ENCODE results near the gene DENND4C. TPM values are rescaled to one million over a fixed set of nuclear protein-coding genes. Genes with fewer than 3 reads are reported as not detected.
A peak's percentile ranks its signal among the peaks of the same experiment; 100 is the strongest.

DENND4C gene
- total and polyA plus RNA-seq, 2 donors (not counting 1 experiment from before 2014, with no cell fraction given), result 27.4 to 87.0 TPM

DNA sequence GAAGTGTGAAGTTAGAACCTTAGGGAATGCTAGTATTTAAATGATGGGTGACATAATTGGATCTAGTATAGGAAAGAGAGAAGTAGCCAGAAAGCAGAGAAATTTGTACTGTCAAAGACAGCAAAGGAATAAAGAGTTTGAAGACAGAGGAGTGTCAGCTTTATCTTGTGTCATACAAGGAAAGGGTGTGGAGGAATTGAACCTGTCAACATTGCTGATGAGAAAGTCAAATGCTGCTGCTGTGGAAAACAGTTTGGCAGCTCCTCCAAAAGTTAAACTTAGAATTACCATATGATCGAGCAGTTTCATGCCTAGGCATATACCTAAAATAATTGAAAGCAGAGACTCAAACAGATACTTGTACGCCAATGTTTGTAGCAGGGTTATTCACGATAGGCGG lies 63.7 kb downstream of the DENND4C start:
- H3K79me2 ChIP-seq (ENCODE audit: control insufficient read depth, insufficient read depth, low read length), result no peaks in the 10 kb centered on the region
- no peak overlapping the region for H3K27ac ChIP-seq (ENCODE audit: insufficient read depth, low read length)
- no peak overlapping the region for H3K4me2 ChIP-seq (ENCODE audit: extremely low read depth, insufficient read depth, low read length)
- no peaks in the 10 kb centered on the region for H3K9me3 ChIP-seq (ENCODE audit: control insufficient read depth, insufficient read depth, low read depth, low read length)
- no peaks in the 10 kb centered on the region for H4K20me1 ChIP-seq (ENCODE audit: control insufficient read depth, extremely low read depth, insufficient read depth, low read length)
- no peaks in the 10 kb centered on the region for H3K4me1 ChIP-seq (ENCODE audit: control insufficient read depth, extremely low read depth, insufficient read depth, low read length)
- H3K36me3 ChIP-seq (ENCODE audit: control insufficient read depth, insufficient read depth, low read length), result no peaks in the 10 kb centered on the region
- H3K27me3 ChIP-seq (ENCODE audit: control insufficient read depth, insufficient read depth, low read length), result no peaks in the 10 kb centered on the region
- no peak for DNase-seq (ENCODE audit: low read depth in 2 of 2)
- no peak for TF ChIP-seq EZH2 (IDR thresholded peaks at IDR 0.05; ENCODE audit: low read length, missing control alignments)
- TF ChIP-seq, protein P1, sequence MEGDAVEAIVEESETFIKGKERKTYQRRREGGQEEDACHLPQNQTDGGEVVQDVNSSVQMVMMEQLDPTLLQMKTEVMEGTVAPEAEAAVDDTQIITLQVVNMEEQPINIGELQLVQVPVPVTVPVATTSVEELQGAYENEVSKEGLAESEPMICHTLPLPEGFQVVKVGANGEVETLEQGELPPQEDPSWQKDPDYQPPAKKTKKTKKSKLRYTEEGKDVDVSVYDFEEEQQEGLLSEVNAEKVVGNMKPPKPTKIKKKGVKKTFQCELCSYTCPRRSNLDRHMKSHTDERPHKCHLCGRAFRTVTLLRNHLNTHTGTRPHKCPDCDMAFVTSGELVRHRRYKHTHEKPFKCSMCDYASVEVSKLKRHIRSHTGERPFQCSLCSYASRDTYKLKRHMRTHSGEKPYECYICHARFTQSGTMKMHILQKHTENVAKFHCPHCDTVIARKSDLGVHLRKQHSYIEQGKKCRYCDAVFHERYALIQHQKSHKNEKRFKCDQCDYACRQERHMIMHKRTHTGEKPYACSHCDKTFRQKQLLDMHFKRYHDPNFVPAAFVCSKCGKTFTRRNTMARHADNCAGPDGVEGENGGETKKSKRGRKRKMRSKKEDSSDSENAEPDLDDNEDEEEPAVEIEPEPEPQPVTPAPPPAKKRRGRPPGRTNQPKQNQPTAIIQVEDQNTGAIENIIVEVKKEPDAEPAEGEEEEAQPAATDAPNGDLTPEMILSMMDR (conservative IDR thresholded peaks at IDR 0.05 in 1 of 2, IDR thresholded peaks at IDR 0.05 in 1 of 2; ENCODE audit: low read depth in 1 of 2, low read length in 2 of 2), result no peak
- no peak overlapping the region for H3K4me3 ChIP-seq (replicated peaks in 1 of 4; ENCODE audit: control extremely low read depth in 1 of 4, insufficient read depth in 1 of 4, low read depth in 3 of 4, low read length in 4 of 4)
- H3K9ac ChIP-seq (ENCODE audit: insufficient read depth, low read length), result no peak overlapping the region
- no peak overlapping the region for H2AFZ ChIP-seq (ENCODE audit: low read length)

DNA sequence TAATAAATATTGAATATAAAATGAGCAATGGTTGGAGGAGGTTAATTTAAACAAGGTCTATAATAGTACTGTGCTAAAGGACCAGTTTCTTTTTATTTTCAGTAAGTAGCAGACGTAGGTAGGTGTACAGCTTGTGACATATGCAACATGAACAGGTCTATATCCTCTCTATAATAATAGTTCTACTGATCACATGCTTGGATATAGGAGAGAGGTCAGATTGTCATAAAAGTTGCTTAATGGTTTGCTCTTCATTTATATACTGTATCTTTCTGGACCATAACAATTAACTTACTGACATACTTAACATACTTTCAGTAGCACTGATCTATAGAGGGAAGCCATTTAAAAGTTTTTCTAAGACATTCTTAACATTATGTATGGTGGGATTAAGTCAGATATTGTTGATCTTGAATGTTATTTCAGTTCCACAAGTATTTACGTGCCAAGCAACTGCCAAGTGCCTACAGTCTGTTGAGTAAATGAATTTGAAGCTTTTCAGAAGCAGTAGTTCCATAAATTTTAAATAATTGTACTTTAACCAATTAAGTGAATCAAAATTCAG lies 68.0 kb downstream of the DENND4C start:
- H3K79me2 ChIP-seq (ENCODE audit: control insufficient read depth, insufficient read depth, low read length), result no peaks in the 10 kb centered on the region
- no peak overlapping the region for H3K4me2 ChIP-seq (ENCODE audit: extremely low read depth, insufficient read depth, low read length)
- no peak overlapping the region for H3K4me3 ChIP-seq (replicated peaks in 1 of 4; ENCODE audit: control extremely low read depth in 1 of 4, insufficient read depth in 1 of 4, low read depth in 3 of 4, low read length in 4 of 4)
- no peaks in the 10 kb centered on the region for H4K20me1 ChIP-seq (ENCODE audit: control insufficient read depth, extremely low read depth, insufficient read depth, low read length)
- no peak overlapping the region for H2AFZ ChIP-seq (ENCODE audit: low read length)
- H3K27ac ChIP-seq (ENCODE audit: insufficient read depth, low read length), result no peak overlapping the region
- no peak overlapping the region for H3K9ac ChIP-seq (ENCODE audit: insufficient read depth, low read length)
- peak in 1 of 2 donors; percentile 5 for DNase-seq (ENCODE audit: low read depth in 2 of 2)
- H3K9me3 ChIP-seq (ENCODE audit: control insufficient read depth, insufficient read depth, low read depth, low read length), result no peaks in the 10 kb centered on the region
- no peaks in the 10 kb centered on the region for H3K36me3 ChIP-seq (ENCODE audit: control insufficient read depth, insufficient read depth, low read length)
- H3K4me1 ChIP-seq (ENCODE audit: control insufficient read depth, extremely low read depth, insufficient read depth, low read length), result no peaks in the 10 kb centered on the region
- no peaks in the 10 kb centered on the region for H3K27me3 ChIP-seq (ENCODE audit: control insufficient read depth, insufficient read depth, low read length)
- TF ChIP-seq, protein P1 (conservative IDR thresholded peaks at IDR 0.05 in 1 of 2, IDR thresholded peaks at IDR 0.05 in 1 of 2; ENCODE audit: low read depth in 1 of 2, low read length in 2 of 2), result no peak
- TF ChIP-seq EZH2 (IDR thresholded peaks at IDR 0.05; ENCODE audit: low read length, missing control alignments), result no peak

- no peaks in the 10 kb centered on the region for H3K4me1 ChIP-seq (ENCODE audit: control insufficient read depth, extremely low read depth, insufficient read depth, low read length)
- no peaks in the 10 kb centered on the region for H3K79me2 ChIP-seq (ENCODE audit: control insufficient read depth, insufficient read depth, low read length)
- H3K4me3 ChIP-seq (replicated peaks in 1 of 4; ENCODE audit: control extremely low read depth in 1 of 4, insufficient read depth in 1 of 4, low read depth in 3 of 4, low read length in 4 of 4), result no peak overlapping the region
- H2AFZ ChIP-seq (ENCODE audit: low read length), result no peak overlapping the region
- no peak overlapping the region for H3K4me2 ChIP-seq (ENCODE audit: extremely low read depth, insufficient read depth, low read length)
- no peaks in the 10 kb centered on the region for H3K9me3 ChIP-seq (ENCODE audit: control insufficient read depth, insufficient read depth, low read depth, low read length)
- H3K36me3 ChIP-seq (ENCODE audit: control insufficient read depth, insufficient read depth, low read length), result no peaks in the 10 kb centered on the region
- no peak overlapping the region for H3K9ac ChIP-seq (ENCODE audit: insufficient read depth, low read length)
- no peaks in the 10 kb centered on the region for H4K20me1 ChIP-seq (ENCODE audit: control insufficient read depth, extremely low read depth, insufficient read depth, low read length)
- no peak overlapping the region for H3K27ac ChIP-seq (ENCODE audit: insufficient read depth, low read length)
- TF ChIP-seq, protein P1 (conservative IDR thresholded peaks at IDR 0.05 in 1 of 2, IDR thresholded peaks at IDR 0.05 in 1 of 2; ENCODE audit: low read depth in 1 of 2, low read length in 2 of 2), result no peak
- no peak for TF ChIP-seq EZH2 (IDR thresholded peaks at IDR 0.05; ENCODE audit: low read length, missing control alignments)
- no peaks in the 10 kb centered on the region for H3K27me3 ChIP-seq (ENCODE audit: control insufficient read depth, insufficient read depth, low read length)
- DNase-seq (ENCODE audit: low read depth in 2 of 2), result no peak
Observed at GRCh38 chr9:19303216-19303615, 72.7 kb downstream of the DENND4C start.

Measured in fibroblast of lung (primary cell).